Neural progenitor cell (in vitro differentiated cells): ENCODE measurements around the gene PPP2R2C. TPM values are rescaled to one million over a fixed set of nuclear protein-coding genes. Genes with fewer than 3 reads are reported as not detected.
A peak's percentile ranks its signal among the peaks of the same experiment; 100 is the strongest.

Source experiments
- DNase-seq: peaks from one replicate; pipeline ENCODE4 v3.0.0-alpha.2; 2016; ENCODE audit warnings: low spot score
- H2AFZ ChIP-seq: fragments of 200-600 bp; sonication (generic); replicated peaks from 2 replicates; pipeline ENCODE4 v1.6.1; 2016; ENCODE audit warnings: antibody characterized with exemption
- H3F3A ChIP-seq: fragments of 200-600 bp; sonication (generic); 2 replicates; pipeline ENCODE4 v1.6.1; 2016; ENCODE audit warnings: antibody characterized with exemption, low read depth
- H3K27ac ChIP-seq: fragments of 200-600 bp; sonication (generic); 2 replicates; pipeline ENCODE4 v1.5.1; 2016; ENCODE audit warnings: mild to moderate bottlenecking
- H3K27me3 ChIP-seq: fragments of 200-600 bp; sonication (generic); 2 replicates; pipeline ENCODE4 v1.6.1; 2016; ENCODE audit warnings: mild to moderate bottlenecking, moderate library complexity
- H3K36me3 ChIP-seq: fragments of 200-600 bp; sonication (generic); 2 replicates; pipeline ENCODE4 v1.5.1; 2016
- H3K4me1 ChIP-seq: fragments of 200-600 bp; sonication (generic); 2 replicates; pipeline ENCODE4 v1.6.1; 2016; ENCODE audit warnings: mixed run types
- H3K4me2 ChIP-seq: fragments of 200-600 bp; sonication (generic); 2 replicates; pipeline ENCODE4 v1.6.1; 2016
- H3K4me3 ChIP-seq: fragments of 200-600 bp; sonication (generic); 2 replicates; pipeline ENCODE4 v1.5.1; 2016
- H3K79me2 ChIP-seq: fragments of 200-600 bp; sonication (generic); 2 replicates; pipeline ENCODE4 v1.6.1; 2016; ENCODE audit warnings: low read depth
- H3K9ac ChIP-seq: fragments of 200-600 bp; sonication (generic); 2 replicates; pipeline ENCODE4 v1.6.1; 2016
- H3K9me3 ChIP-seq: fragments of 200-600 bp; sonication (generic); 2 replicates; pipeline ENCODE4 v1.5.1; 2016; ENCODE audit warnings: low read depth
- H4K20me1 ChIP-seq: fragments of 200-600 bp; sonication (generic); 2 replicates; pipeline ENCODE4 v1.6.1; 2016; ENCODE audit warnings: low read depth
- H3K27ac Mint-ChIP-seq: 3 replicates; pipeline ENCODE4 v1.8.0; 2021; ENCODE audit warnings: mixed read lengths
- H3K27me3 Mint-ChIP-seq: 2 replicates; pipeline ENCODE4 v1.8.0; 2022; ENCODE audit warnings: low read depth, mild to moderate bottlenecking, inconsistent platforms, moderate library complexity, mixed read lengths; ENCODE audit not compliant: insufficient read depth
- H3K36me3 Mint-ChIP-seq: 3 replicates; pipeline ENCODE4 v1.8.0; 2021; ENCODE audit warnings: mixed read lengths
- H3K4me1 Mint-ChIP-seq: 3 replicates; pipeline ENCODE4 v1.8.0; 2021; ENCODE audit warnings: mixed read lengths
- H3K4me3 Mint-ChIP-seq: 3 replicates; pipeline ENCODE4 v1.8.0; 2021; ENCODE audit warnings: mild to moderate bottlenecking, moderate library complexity, mixed read lengths
- H3K9me3 Mint-ChIP-seq: 3 replicates; pipeline ENCODE4 v1.8.0; 2020; ENCODE audit warnings: mixed read lengths
- EZH2 ChIP-seq: fragments of 200-600 bp; sonication (generic); IDR thresholded peaks from 2 replicates; pipeline ENCODE4 v1.6.1; 2017; ENCODE audit warnings: antibody characterized with exemption, mild to moderate bottlenecking, moderate library complexity
- EZH2phosphoT487 ChIP-seq: fragments of 200-600 bp; sonication (generic); IDR thresholded peaks from 2 replicates; pipeline ENCODE4 v1.6.1; 2017; ENCODE audit warnings: antibody characterized with exemption
- total RNA-seq: library from RNA; depleted of rRNA; stranded (reverse); fragments of >200 nt; gene quantifications from 2 replicates; pipeline ENCODE4 v1.2.3, GENCODE V29; 2015; ENCODE audit warnings: low replicate concordance
- TF ChIP-seq, protein P1 (sequence below): fragments of 200-600 bp; sonication (generic); IDR thresholded peaks from 2 replicates; pipeline ENCODE4 v1.5.1; 2017; ENCODE audit warnings: antibody characterized with exemption, mild to moderate bottlenecking

Gene PPP2R2C
- total RNA-seq, 1 donor from 2014 or later, result 3.5 TPM

DNA sequence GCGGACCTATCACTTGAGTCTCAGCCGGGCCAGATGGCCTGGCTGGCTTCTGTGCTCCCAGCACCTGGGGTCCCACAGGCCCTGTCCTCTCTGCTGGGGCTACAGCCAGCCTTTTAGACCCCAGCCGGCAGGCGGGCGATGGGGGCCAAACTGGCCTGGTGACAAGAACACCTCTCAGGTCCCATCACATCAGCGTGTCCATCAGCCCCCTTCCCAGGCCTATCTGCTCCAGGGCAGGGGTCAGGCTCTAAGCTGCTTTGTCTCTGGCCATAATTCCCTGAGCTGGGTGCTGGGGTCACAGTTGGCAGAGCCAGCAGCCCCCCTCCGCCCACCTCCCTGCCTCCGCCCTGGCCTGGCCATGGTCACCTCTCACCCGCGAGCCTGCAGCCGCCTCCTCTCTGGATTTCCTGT lies 77.7 kb downstream of the PPP2R2C start:
- no peaks in the 10 kb centered on the region for H3K9me3 Mint-ChIP-seq
- Histone ChIP-seq H3K4me2 (no peak overlapping the region), H3K4me1 (peaks cover 11% of the 10 kb centered on the region), H3K27ac (no peak overlapping the region), H3K4me3 (no peak overlapping the region), H3K27me3 (no peaks in the 10 kb centered on the region), H3K9me3 (no peaks in the 10 kb centered on the region), H3K36me3 (no peaks in the 10 kb centered on the region), H2AFZ (no peak overlapping the region), H3K9ac (no peak overlapping the region), H4K20me1 (no peaks in the 10 kb centered on the region), H3K79me2 (no peaks in the 10 kb centered on the region), H3F3A (no peaks in the 10 kb centered on the region)
- H3K4me3 Mint-ChIP-seq, result no peak overlapping the region
- no peak for DNase-seq
- H3K4me1 Mint-ChIP-seq, result peaks cover 18% of the 10 kb centered on the region
- no peak overlapping the region for H3K27ac Mint-ChIP-seq
- TF ChIP-seq, protein P1, sequence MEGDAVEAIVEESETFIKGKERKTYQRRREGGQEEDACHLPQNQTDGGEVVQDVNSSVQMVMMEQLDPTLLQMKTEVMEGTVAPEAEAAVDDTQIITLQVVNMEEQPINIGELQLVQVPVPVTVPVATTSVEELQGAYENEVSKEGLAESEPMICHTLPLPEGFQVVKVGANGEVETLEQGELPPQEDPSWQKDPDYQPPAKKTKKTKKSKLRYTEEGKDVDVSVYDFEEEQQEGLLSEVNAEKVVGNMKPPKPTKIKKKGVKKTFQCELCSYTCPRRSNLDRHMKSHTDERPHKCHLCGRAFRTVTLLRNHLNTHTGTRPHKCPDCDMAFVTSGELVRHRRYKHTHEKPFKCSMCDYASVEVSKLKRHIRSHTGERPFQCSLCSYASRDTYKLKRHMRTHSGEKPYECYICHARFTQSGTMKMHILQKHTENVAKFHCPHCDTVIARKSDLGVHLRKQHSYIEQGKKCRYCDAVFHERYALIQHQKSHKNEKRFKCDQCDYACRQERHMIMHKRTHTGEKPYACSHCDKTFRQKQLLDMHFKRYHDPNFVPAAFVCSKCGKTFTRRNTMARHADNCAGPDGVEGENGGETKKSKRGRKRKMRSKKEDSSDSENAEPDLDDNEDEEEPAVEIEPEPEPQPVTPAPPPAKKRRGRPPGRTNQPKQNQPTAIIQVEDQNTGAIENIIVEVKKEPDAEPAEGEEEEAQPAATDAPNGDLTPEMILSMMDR, result no peak
- TF ChIP-seq EZH2phosphoT487, result no peak
- TF ChIP-seq EZH2, result no peak
- H3K27me3 Mint-ChIP-seq, result peaks cover 21% of the 10 kb centered on the region
- H3K36me3 Mint-ChIP-seq, result no peaks in the 10 kb centered on the region

DNA sequence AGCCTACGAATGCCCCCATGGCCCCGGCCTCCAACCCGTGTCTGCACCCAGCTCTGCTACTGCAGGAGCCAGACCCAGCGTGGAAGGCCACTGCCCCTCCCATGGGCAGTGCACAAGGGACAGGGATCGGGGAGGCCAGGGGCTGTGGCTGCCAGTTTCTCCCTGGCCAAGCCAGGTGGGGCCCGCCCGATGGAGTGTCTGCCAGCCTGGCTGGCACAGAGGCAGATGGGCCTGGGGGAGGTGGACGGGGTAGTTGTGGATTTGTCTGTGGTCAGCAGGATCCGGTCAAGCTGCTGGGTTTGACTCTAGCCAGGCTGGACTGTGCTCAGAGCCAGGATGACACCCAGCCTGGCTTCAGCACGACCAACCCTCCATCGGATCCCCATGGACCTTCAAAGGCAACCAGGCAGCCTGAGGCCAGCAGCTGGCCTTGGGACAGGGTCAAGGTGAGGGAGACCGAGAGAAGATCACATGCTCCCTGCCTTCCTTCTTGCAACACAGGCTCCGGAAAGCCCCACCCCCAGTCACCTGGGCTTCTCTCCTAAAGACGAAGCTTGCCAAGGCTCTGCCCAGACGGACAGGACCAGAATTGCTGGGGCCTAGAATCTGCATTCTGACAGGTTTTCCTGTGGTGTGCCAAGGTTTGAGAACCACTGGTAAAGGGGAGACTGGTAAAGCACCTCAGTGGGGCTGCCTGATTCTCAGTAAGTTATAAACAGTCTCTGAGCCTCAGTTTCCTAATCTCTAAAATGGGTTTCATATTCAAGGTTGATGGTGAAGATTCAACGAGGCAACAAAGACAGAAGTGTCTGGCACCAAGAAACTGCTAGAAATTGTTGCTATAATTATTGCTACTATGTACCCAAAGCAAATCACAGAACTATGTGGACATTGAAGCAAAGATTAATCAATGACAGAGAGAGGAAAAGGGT lies 78.6 kb downstream of the PPP2R2C start:
- H3K27ac Mint-ChIP-seq, result no peak overlapping the region
- H3K9me3 ChIP-seq, result no peaks in the 10 kb centered on the region
- H3K4me1 Mint-ChIP-seq, result peaks cover 13% of the 10 kb centered on the region
- peaks cover 21% of the 10 kb centered on the region for H3K27me3 Mint-ChIP-seq
- H3K4me3 ChIP-seq, result no peak overlapping the region
- no peak overlapping the region for H3K9ac ChIP-seq
- H3K27ac ChIP-seq, result no peak overlapping the region
- H3K27me3 ChIP-seq, result no peaks in the 10 kb centered on the region
- H3K36me3 Mint-ChIP-seq, result no peaks in the 10 kb centered on the region
- H3K36me3 ChIP-seq, result no peaks in the 10 kb centered on the region
- H3K79me2 ChIP-seq, result no peaks in the 10 kb centered on the region
- TF ChIP-seq EZH2phosphoT487 (no peak), EZH2 (no peak)
- TF ChIP-seq, protein P1, result no peak
- H3K9me3 Mint-ChIP-seq, result no peaks in the 10 kb centered on the region
- H2AFZ ChIP-seq, result no peak overlapping the region
- H3K4me1 ChIP-seq, result peaks cover 8% of the 10 kb centered on the region
- H3K4me3 Mint-ChIP-seq, result no peak overlapping the region
- no peaks in the 10 kb centered on the region for H3F3A ChIP-seq
- H3K4me2 ChIP-seq, result no peak overlapping the region
- no peak for DNase-seq
- H4K20me1 ChIP-seq, result no peaks in the 10 kb centered on the region

DNA sequence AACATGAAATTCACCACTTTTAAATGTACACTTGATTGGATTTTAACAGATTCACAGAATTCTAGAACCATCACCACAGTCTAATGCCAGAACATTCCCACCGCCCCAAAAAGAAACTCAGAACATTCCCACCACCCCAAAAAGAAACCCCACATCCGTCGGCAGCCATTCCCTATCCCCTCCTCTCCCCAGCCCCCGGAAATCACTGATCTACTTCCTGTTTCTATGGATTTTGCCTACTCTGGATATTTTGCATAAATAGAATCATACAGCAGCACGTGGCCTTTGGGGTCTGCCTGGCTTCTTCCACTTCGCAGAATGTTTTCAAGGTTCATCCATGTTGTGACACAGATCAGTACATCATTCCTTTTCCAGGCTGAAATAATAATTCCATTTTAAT lies 79.3 kb downstream of the PPP2R2C start:
- peaks cover 21% of the 10 kb centered on the region for H3K27me3 Mint-ChIP-seq
- no peak overlapping the region for H3K4me2 ChIP-seq

DNA sequence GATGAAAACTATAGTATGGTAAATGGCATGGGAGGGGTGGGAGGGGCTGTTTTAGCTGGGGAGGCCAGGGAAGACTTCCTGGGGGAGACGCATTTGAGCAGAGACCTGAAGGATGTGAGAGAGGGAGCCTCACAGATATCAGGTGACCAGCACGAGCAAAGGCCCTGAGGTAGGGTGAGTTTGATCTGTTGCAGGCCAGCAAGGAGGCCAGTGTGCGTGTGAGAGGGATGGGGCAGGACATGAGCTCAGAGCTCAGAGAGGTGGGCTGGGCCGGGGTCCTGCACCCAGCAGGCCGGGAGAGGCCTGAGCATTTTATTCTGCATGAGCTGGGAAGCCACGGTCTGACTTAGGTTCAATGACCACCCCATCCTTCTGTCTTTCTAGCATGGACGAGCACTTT lies 80.0 kb downstream of the PPP2R2C start:
- no peaks in the 10 kb centered on the region for H3K9me3 ChIP-seq
- Mint-ChIP-seq H3K27me3 (peaks cover 24% of the 10 kb centered on the region), H3K36me3 (no peaks in the 10 kb centered on the region), H3K4me3 (no peak overlapping the region), H3K27ac (no peak overlapping the region), H3K9me3 (no peaks in the 10 kb centered on the region), H3K4me1 (peaks cover 10% of the 10 kb centered on the region)
- H3K4me3 ChIP-seq, result no peak overlapping the region
- H3K4me2 ChIP-seq, result no peak overlapping the region
- no peaks in the 10 kb centered on the region for H3K36me3 ChIP-seq
- H3K27me3 ChIP-seq, result no peaks in the 10 kb centered on the region
- no peak overlapping the region for H3K27ac ChIP-seq
- no peaks in the 10 kb centered on the region for H3K79me2 ChIP-seq
- DNase-seq, result no peak
- no peak for TF ChIP-seq EZH2phosphoT487
- TF ChIP-seq, protein P1, result no peak
- TF ChIP-seq EZH2, result no peak
- no peaks in the 10 kb centered on the region for H3F3A ChIP-seq
- H4K20me1 ChIP-seq, result no peaks in the 10 kb centered on the region
- H2AFZ ChIP-seq, result no peak overlapping the region
- H3K9ac ChIP-seq, result no peak overlapping the region
- peaks cover 8% of the 10 kb centered on the region for H3K4me1 ChIP-seq

More for the DNA sequence above, 79.3 kb downstream of the PPP2R2C start:
- Histone ChIP-seq H3K9me3 (no peaks in the 10 kb centered on the region), H3K36me3 (no peaks in the 10 kb centered on the region), H3K4me1 (peaks cover 8% of the 10 kb centered on the region), H3K4me3 (no peak overlapping the region), H3K27ac (no peak overlapping the region), H2AFZ (no peak overlapping the region), H3K27me3 (no peaks in the 10 kb centered on the region), H3F3A (no peaks in the 10 kb centered on the region), H3K79me2 (no peaks in the 10 kb centered on the region), H4K20me1 (no peaks in the 10 kb centered on the region), H3K9ac (no peak overlapping the region)
- Mint-ChIP-seq H3K4me3 (no peak overlapping the region), H3K27ac (peak overlapping the region; percentile 10), H3K9me3 (no peaks in the 10 kb centered on the region), H3K4me1 (peaks cover 10% of the 10 kb centered on the region), H3K36me3 (no peaks in the 10 kb centered on the region)
- no peak for DNase-seq
- no peak for TF ChIP-seq EZH2phosphoT487
